GM21526 (cell line): ENCODE results near the gene ZBED6.

ENCODE experiments used
- ATAC-seq: cut with Tn5 transposase; IDR thresholded peaks from one replicate; pipeline ENCODE4 v1.9.1; 2021; ENCODE audit warnings: moderate library complexity; ENCODE audit not compliant: unreplicated experiment, low FRiP score

The ZBED6 gene

GRCh38 chr1:203839081-203839480 lies 43.7 kb downstream of the ZBED6 start:
- no peak for ATAC-seq

DNA sequence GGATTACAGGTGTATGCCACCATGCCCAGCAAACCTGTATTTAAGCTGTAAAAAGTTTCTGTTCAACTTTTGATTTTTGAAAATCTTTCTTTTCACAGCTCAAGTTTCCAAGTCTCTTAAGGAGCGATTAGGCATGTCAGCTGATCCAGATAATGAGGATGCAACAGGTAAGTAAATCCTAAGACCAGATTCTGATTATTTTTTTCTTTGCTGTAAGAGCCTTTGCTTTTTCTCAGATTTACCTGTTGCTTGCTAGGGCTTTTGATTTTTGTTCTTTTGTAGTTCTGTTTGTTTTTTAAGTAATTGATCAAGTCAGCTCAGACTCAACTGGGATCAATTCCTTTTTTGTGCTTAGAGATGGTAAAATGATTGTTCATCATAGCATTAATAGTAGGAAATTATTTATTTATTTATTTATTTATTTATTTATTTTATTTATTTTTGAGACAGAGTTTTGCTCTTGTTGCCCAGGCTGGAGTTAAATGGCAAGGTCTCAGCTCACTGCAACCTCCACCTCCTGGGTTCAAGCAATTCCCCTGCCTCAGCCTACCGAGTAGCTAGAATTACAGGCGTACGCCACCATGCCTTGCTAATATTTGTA lies 44.9 kb downstream of the ZBED6 start:
- no peak for ATAC-seq

DNA sequence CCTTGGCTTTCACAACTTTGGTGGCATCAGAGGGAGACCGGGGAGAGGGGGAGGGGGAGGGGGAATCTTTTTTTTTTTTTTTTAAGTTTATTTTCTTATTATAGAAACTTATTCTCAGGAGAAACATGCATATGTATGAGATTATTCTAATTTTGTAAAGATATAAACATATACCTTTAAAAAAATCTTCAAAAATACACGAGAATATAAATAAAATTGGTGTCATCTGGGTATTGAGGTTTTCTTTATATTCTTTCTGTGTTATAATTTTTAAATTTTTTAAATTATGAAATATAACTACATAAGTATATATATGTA lies 47.1 kb downstream of the ZBED6 start:
- no peak for ATAC-seq

DNA sequence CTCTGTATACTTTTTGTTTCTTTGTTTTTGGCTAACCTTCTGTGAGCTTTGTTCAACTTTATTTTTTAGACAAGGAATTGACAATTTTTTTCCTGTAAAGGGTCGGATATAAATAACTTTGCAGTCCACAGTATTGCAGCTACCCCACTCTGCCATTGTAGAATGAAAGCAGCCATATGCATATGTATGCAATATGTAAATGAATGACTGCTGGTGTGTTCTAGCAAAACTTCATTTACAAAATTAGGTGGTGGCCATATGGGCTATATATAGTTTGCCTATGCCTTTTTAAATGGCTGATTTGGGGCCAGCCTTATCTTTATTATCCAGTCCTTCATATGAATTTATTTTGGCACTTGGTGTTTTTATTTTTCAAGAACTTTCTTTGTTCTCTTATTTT lies 48.0 kb downstream of the ZBED6 start:
- no peak for ATAC-seq
